K562 (cell line): Measurements from ENCODE around the gene CDK14. TPM values are rescaled to one million over a fixed set of nuclear protein-coding genes. Genes with fewer than 3 reads are reported as not detected.

Experiments used
- ATAC-seq: fragments of 200-7000 bp; cut with Tn5 transposase; 3 replicates; pipeline ENCODE4 v1.9.1; 2020; ENCODE audit warnings: moderate library complexity
- BruUV-seq: library from RNA; stranded (reverse); fragments of 400-500 nt; replicated peaks from 2 replicates; lab custom pipeline; 2021; lab: Mats Ljungman, UMichigan
- CTCF ChIA-PET: fragments of 300-600 bp; formaldehyde crosslinking; extraction: SDS; loops from one replicate; lab custom pipeline; 2021; ENCODE audit warnings: low intra/inter-chr PET ratio; lab: Yijun Ruan, JAX
- POLR2A ChIA-PET: fragments of 300-600, 350-650 bp; sonication (Branson Sonifier 250); formaldehyde crosslinking; extraction: SDS; loops from one replicate; lab custom pipeline; 2021; ENCODE audit warnings: antibody characterized with exemption, inconsistent platforms; lab: Yijun Ruan, JAX
- DNase-seq, 4 experiments: peaks; one replicate each; pipeline versions ENCODE4 v3.0.0 to v3.0.0-alpha.2; 2011 to 2018; ENCODE audit warnings: low spot score in 3 of 4, mixed read lengths in 3 of 4; ENCODE audit errors: extremely low read depth in 1 of 4
- FAIRE-seq: peaks from 2 replicates; lab custom pipeline; 2011; peaks lifted over from hg19 to GRCh38; lab: Jason Lieb, UNC
- H2AFZ ChIP-seq: 2 replicates; pipeline ENCODE4 v1.6.0; 2011; ENCODE audit warnings: low read depth, low read length, control low read depth, inconsistent platforms
- H3K27ac ChIP-seq: fragments of 200-600 bp; 3 replicates; pipeline ENCODE4 v1.8.0; 2011; ENCODE audit warnings: low read depth, mild to moderate bottlenecking, control low read depth, inconsistent platforms, low read length, moderate library complexity, mixed read lengths; ENCODE audit errors: extremely low read depth
- H3K27me3 ChIP-seq, 2 experiments: fragments of 300-600 bp in 1 of 2; 2 replicates in 1 of 2; 3 replicates in 1 of 2; pipeline versions ENCODE4 v1.6.0 to v1.8.0; 2011; ENCODE audit warnings: inconsistent platforms in 2 of 2, low read length in 2 of 2, mild to moderate bottlenecking in 1 of 2, mixed read lengths in 1 of 2, moderate library complexity in 1 of 2; ENCODE audit not compliant: control insufficient read depth in 2 of 2, insufficient read depth in 2 of 2
- H3K36me3 ChIP-seq: fragments of 300-600 bp; 3 replicates; pipeline ENCODE4 v1.8.0; 2011; ENCODE audit warnings: mild to moderate bottlenecking, low read length, inconsistent platforms; ENCODE audit not compliant: control insufficient read depth, insufficient read depth
- H3K4me1 ChIP-seq, 2 experiments: fragments of 200-600 bp in 1 of 2; replicated peaks in 1 of 2; 2 replicates in 1 of 2; 3 replicates in 1 of 2; pipeline versions ENCODE4 v1.5.1 to v1.8.0; 2011; ENCODE audit warnings: inconsistent platforms in 2 of 2, low read length in 2 of 2, mild to moderate bottlenecking in 1 of 2, mixed read lengths in 1 of 2, moderate library complexity in 1 of 2; ENCODE audit not compliant: control insufficient read depth in 2 of 2, insufficient read depth in 2 of 2
- H3K4me2 ChIP-seq: 2 replicates; pipeline ENCODE4 v1.6.1; 2011; ENCODE audit warnings: low read length, control low read depth, inconsistent platforms, mixed read lengths; ENCODE audit not compliant: insufficient read depth
- H3K4me3 ChIP-seq: fragments of 200-600 bp; sonication (generic), shearing (Covaris generic); 2 replicates; pipeline ENCODE4 v1.5.1; 2016; ENCODE audit warnings: control low read depth, inconsistent platforms
- H3K79me2 ChIP-seq: fragments of 200-600 bp; 3 replicates; pipeline ENCODE4 v1.8.0; 2011; ENCODE audit warnings: low read length, inconsistent platforms; ENCODE audit not compliant: control insufficient read depth, insufficient read depth
- H3K9ac ChIP-seq, 2 experiments: 2 replicates each; pipeline versions ENCODE4 v1.6.0 to v1.6.1; 2011; ENCODE audit warnings: low read depth in 2 of 2, low read length in 2 of 2, control low read depth in 1 of 2, inconsistent platforms in 1 of 2, mild to moderate bottlenecking in 1 of 2, mixed read lengths in 1 of 2; ENCODE audit not compliant: insufficient read depth in 1 of 2
- H3K9me1 ChIP-seq: one replicate; pipeline ENCODE4 v1.6.0; 2011; ENCODE audit warnings: inconsistent platforms, mild to moderate bottlenecking, low read length, moderate library complexity; ENCODE audit not compliant: control insufficient read depth, insufficient read depth
- H3K9me3 ChIP-seq: replicated peaks from 2 replicates; pipeline ENCODE4 v1.5.1; 2011; ENCODE audit warnings: low read depth, low read length, inconsistent platforms; ENCODE audit not compliant: control insufficient read depth, insufficient read depth
- H4K20me1 ChIP-seq: replicated peaks from 2 replicates; pipeline ENCODE4 v1.6.1; 2011; ENCODE audit warnings: low read length, inconsistent platforms, mixed read lengths; ENCODE audit not compliant: control insufficient read depth, insufficient read depth
- CAMTA2 ChIP-seq: fragments of 250-450 bp; sonication (Bioruptor Pico); conservative IDR thresholded peaks from 2 replicates; pipeline ENCODE4 v1.5.1; 2022
- CCNT2 ChIP-seq: IDR thresholded peaks from 2 replicates; pipeline ENCODE4 v1.6.1; 2011; ENCODE audit warnings: borderline replicate concordance, low read depth, mild to moderate bottlenecking, moderate library complexity, mixed read lengths, low read length; ENCODE audit not compliant: insufficient read length; ENCODE audit errors: extremely low read depth
- SNRNP70 ChIP-seq: fragments of 200-400 bp; formaldehyde crosslinking; optimal IDR thresholded peaks from 2 replicates; pipeline ENCODE3; 2017; ENCODE audit warnings: low read depth, low read length
- SREBF2 ChIP-seq: sonication (generic); formaldehyde crosslinking; IDR thresholded peaks from 2 replicates; pipeline ENCODE4 v1.4.0; 2020; ENCODE audit warnings: mild to moderate bottlenecking, missing genetic modification reagents
- ZNF184 ChIP-seq: sonication (generic); formaldehyde crosslinking; IDR thresholded peaks from 2 replicates; pipeline ENCODE4 v1.5.0; 2020; ENCODE audit warnings: missing genetic modification reagents
- ZNF354B ChIP-seq: fragments of 250-450 bp; sonication (Bioruptor Pico); IDR thresholded peaks from 2 replicates; pipeline ENCODE4 v1.4.0; 2020
- ZNF408 ChIP-seq: fragments of 250-450 bp; sonication (Bioruptor Pico); IDR thresholded peaks from 2 replicates; pipeline ENCODE4 v1.4.0; 2020; ENCODE audit warnings: low read depth, mild to moderate bottlenecking, moderate library complexity
- WGBS: fragments of 100-300 bp; shearing (Covaris generic); methylation state at CpG from one replicate; pipeline ENCODE4 v1.1.6; 2016; ENCODE audit warnings: low coverage, mixed read lengths; ENCODE audit not compliant: insufficient coverage; ENCODE audit errors: missing lambda C conversion rate; 5-methylcytosine and 5-hydroxymethylcytosine counted together
- in situ Hi-C: fragments of 300-500 bp; cut with MboI; formaldehyde crosslinking; loops from 4 replicates; pipeline ENCODE4 v1.15.0; 2018; ENCODE audit warnings: inconsistent platforms, mixed read lengths
- intact Hi-C: fragments of 100-400 bp; cut with micrococcal nuclease; formaldehyde crosslinking; loops from 2 replicates; pipeline ENCODE4 v1.14.2; 2022
- polyA plus RNA-seq, 8 experiments: library from polyadenylated mRNA; depleted of rRNA in 4 of 8; stranded (reverse) in 5 of 8; unstranded in 3 of 8; fragments of >200 nt; fragmentation: Nextera tagmentation in 2 of 8; fragmentation: Illumina TruSeq in 1 of 8; extraction: Ambion mirVana in 2 of 8; extraction: Trizol in 1 of 8; gene quantifications; 2 replicates each; pipeline versions ENCODE4 v1.2.1 to v1.2.3, GENCODE V29; 2011 to 2014; ENCODE audit warnings: inconsistent platforms in 1 of 8, missing spikeins in 1 of 8
- total RNA-seq, 7 experiments: library from RNA; depleted of rRNA in 6 of 7; stranded (reverse); fragments of >200 nt in 6 of 7; fragmentation: Illumina TruSeq in 2 of 7; extraction: Trizol in 2 of 7; gene quantifications; 2 replicates each; pipeline versions ENCODE4 v1.2.1 to v1.2.3, GENCODE V29; 2011 to 2021; ENCODE audit warnings: low replicate concordance in 1 of 7

Gene CDK14
- total and polyA plus RNA-seq, 9 of the 15 experiments (the other 6 are each of a cell fraction or from before 2014, with no cell fraction given), result 0.03 to 0.91 (median 0.16) TPM

DNA sequence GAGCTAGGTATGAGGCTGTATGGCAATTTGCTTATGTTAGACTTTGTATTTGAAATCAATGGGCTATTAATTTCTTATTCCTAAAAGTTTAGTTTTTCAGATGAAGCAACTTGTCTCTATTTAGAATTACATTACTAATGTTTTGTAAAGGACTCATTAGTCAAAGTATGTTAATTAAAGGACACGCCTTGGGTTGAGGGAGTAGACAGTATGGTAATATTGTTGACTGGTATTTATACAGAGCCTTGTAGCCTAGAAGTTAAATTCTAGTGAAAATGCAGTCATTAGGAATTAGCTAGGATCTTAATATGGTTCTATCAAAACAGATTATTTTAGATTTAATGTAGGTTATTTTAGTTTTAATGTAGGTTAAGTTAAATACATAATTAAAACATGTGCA lies 6.2 kb downstream of the CDK14 start:
- H4K20me1 ChIP-seq, result no peaks in the 10 kb centered on the region
- peaks cover 2 to 7% of the 10 kb centered on the region in 2 experiments; a peak in 2 of 5 replicates for H3K27me3 ChIP-seq
- BruUV-seq, result no TSS peak
- no peak for ATAC-seq
- no peak for TF ChIP-seq SREBF2 (CRISPR knock-in tag)
- no peak for TF ChIP-seq CCNT2
- no peak for TF ChIP-seq ZNF408 (CRISPR knock-in tag)
- no peak for TF ChIP-seq ZNF184 (CRISPR knock-in tag)
- TF ChIP-seq ZNF354B, result no peak
- intact Hi-C loops (no loop called here), in situ Hi-C loops (no loop called here)
- DNase-seq, result no peak
- no peak overlapping the region for H3K4me3 ChIP-seq
- no peaks in the 10 kb centered on the region for H3K9me1 ChIP-seq
- no peaks in the 10 kb centered on the region for H3K36me3 ChIP-seq
- WGBS, result 0% methylated on average over 1 of the region's 1 CpG
- no peaks in the 10 kb centered on the region for H3K79me2 ChIP-seq
- no peak overlapping the region for H3K9ac ChIP-seq
- H3K9me3 ChIP-seq, result no peaks in the 10 kb centered on the region
- H3K27ac ChIP-seq, result no peak overlapping the region
- POLR2A ChIA-PET, result no interaction called here
- H3K4me1 ChIP-seq, result no peaks in the 10 kb centered on the region
- CTCF ChIA-PET, result no interaction called here
- H2AFZ ChIP-seq, result no peak overlapping the region
- no peak overlapping the region for H3K4me2 ChIP-seq
- FAIRE-seq, result no peak

DNA sequence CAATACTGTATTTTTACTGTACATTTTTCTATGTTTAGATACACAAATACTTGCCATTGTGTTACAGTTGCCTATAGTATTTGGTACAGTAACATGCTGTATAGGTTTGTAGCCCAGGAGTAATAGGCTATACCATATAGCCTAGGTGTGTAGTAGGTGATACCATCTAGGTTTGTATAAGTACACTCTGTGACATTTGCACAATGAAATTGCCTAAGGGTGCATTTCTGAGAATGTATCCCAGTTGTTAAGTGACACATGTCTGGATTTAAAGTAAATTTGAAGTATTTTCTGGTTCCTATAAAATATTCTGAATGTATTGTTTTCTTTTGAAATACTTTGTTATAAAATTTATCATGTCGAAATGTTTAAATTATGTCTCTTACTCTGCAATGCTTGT lies 7.2 kb downstream of the CDK14 start:
- peaks cover 0 to 6% of the 10 kb centered on the region in 2 experiments; a peak in 1 of 5 replicates for H3K27me3 ChIP-seq
- no peak for DNase-seq
- TF ChIP-seq CAMTA2 (CRISPR knock-in tag) (no peak), SNRNP70 (no peak)
- TF ChIP-seq, all 486 proteins: peak for 0
- ChIA-PET POLR2A (no interaction called here), CTCF (no interaction called here)
- Histone ChIP-seq H4K20me1 (no peaks in the 10 kb centered on the region), H3K79me2 (no peaks in the 10 kb centered on the region), H3K4me1 (no peaks in the 10 kb centered on the region), H2AFZ (no peak overlapping the region), H3K9me1 (no peaks in the 10 kb centered on the region), H3K27ac (no peak overlapping the region), H3K4me2 (no peak overlapping the region), H3K9me3 (no peaks in the 10 kb centered on the region), H3K36me3 (no peaks in the 10 kb centered on the region), H3K4me3 (no peak overlapping the region), H3K9ac (no peak overlapping the region)
- intact Hi-C loops, result no loop called here
- in situ Hi-C loops, result no loop called here
- no peak for FAIRE-seq
- BruUV-seq, result no TSS peak
- WGBS, result 0% methylated on average over 1 of the region's 1 CpG
- no peak for ATAC-seq
